Measurements from ENCODE around the gene MCHR1. TPM values are rescaled to one million over a fixed set of nuclear protein-coding genes. Genes with fewer than 3 reads are reported as not detected.
A peak's percentile ranks its signal among the peaks of the same experiment; 100 is the strongest.

Gene MCHR1
- total and polyA plus RNA-seq, 7 experiments from 2014 or later, result not detected

- H3K9me3 Mint-ChIP-seq, result no peaks in the 10 kb centered on the region
- intact Hi-C loops (cut with micrococcal nuclease), result loop anchor here (1.0 to 10.0 kb wide), 18 partner anchors 10 to 1455 kb away; partner anchors contain the start of genes RBX1 (in 2 of the 2), SGSM3 (in 2 of the 2), SLC25A17 (in 2 of the 2) and ST13 (in 2 of the 2)
- Histone ChIP-seq H3K4me3 (ENCODE audit: low read length) (peak overlapping the region; percentile 84), H3K4me1 (ENCODE audit: control insufficient read depth in 2 of 2, insufficient read depth in 2 of 2, low read length in 2 of 2) (peaks cover 14 to 27% of the 10 kb centered on the region in 2 donors), H3K27ac (ENCODE audit: low read depth, low read length) (peak overlapping the region; percentile 85), H3K9me3 (ENCODE audit: control insufficient read depth in 2 of 3, low read length in 3 of 3) (no peaks in the 10 kb centered on the region), H3K27me3 (ENCODE audit: control insufficient read depth in 2 of 2, insufficient read depth in 2 of 2, low read length in 2 of 2) (no peaks in the 10 kb centered on the region), H3K36me3 (ENCODE audit: control insufficient read depth in 2 of 3, insufficient read depth in 3 of 3, low read length in 3 of 3) (peaks cover 0 to 8% (median 0%) of the 10 kb centered on the region in 3 experiments)
- DNase-seq (peak in 3 of 9 donors; percentile 11 to 26 (median 14)), ATAC-seq (no peak)
- no peaks in the 10 kb centered on the region for H3K27me3 Mint-ChIP-seq
- H3K4me1 Mint-ChIP-seq, result peaks cover 31 to 62% (median 50%) of the 10 kb centered on the region in 7 donors
- ChIA-PET POLR2A (interaction anchor here (0.6 to 2.5 kb wide), 9 partner anchors 25 to 592 kb away, joined by 3 to 30 read pairs (median 4); no protein-coding TSS in a partner anchor), CTCF (interaction anchor here (0.6 to 3.0 kb wide), 5 partner anchors 10 to 200 kb away, joined by 3 to 10 read pairs (median 4); no protein-coding TSS in a partner anchor)
- H3K27ac Mint-ChIP-seq, result peak overlapping the region; percentile 42 to 96 (median 85)
- H3K4me3 Mint-ChIP-seq, result peak overlapping the region; percentile 90 to 99 (median 96)
- H3K36me3 Mint-ChIP-seq, result peaks cover 0 to 4% (median 0%) of the 10 kb centered on the region in 5 donors
Observed at GRCh38 chr22:40635940-40636379, 43.3 kb upstream of the MCHR1 start.

DNA sequence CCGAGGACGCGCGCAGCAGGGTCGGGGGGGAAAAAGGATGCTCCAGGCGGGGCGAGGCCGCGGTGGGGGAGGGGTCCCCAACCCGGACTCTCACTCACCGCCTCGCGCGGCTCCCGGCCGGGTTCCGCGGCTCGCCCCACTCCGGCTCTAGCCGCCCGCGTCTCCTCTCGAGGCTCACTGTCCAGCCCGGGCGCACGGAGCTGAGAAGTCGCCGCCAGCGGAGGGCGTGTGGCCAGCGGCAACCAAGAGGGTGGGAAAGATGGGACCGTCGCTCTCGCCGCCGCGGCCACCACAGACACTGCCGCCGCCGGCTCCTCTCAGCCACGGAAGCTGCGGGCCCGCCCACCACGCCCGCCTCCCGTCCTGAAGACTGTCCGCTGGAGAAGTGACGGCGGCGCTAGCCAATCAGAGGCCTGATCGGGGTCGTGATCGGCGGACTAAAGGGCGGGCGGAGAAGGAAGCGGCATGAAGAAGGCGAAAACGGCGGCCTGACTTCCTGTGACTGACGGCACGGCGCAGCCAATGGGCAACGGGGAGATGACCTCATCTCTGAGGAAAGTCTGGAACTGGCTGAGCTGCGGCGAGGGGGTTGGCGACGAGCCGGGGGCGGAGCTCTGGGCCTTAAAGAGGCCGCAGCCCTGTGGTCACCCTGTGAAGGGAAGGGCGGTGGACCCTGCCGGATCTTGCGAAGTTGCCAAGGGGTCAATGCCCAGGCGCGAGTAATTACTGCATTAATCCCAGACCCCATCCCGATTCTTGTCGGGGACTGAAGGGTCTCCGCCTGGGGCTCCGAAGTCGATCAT, 42.7 kb upstream of the MCHR1 start, which contains the start of gene MRTFA:
TSS of gene MRTFA (minus strand) at position 340 of the 803 bp plus-strand sequence.
- intact Hi-C loops (cut with micrococcal nuclease), result loop anchor here (1.0 to 10.0 kb wide), 19 partner anchors 10 to 1454 kb away; partner anchors contain the start of genes RBX1 (in 2 of the 2), SGSM3 (in 2 of the 2), SLC25A17 (in 2 of the 2) and ST13 (in 2 of the 2)
- peaks cover 0 to 4% (median 0%) of the 10 kb centered on the region in 5 donors for H3K36me3 Mint-ChIP-seq
- peak within 1 kb of the TSS; percentile 96 to 99 (median 97) for H3K27ac Mint-ChIP-seq
- H3K27me3 Mint-ChIP-seq, result no peaks in the 10 kb centered on the region
- H3K4me1 Mint-ChIP-seq, result peaks cover 27 to 56% (median 44%) of the 10 kb centered on the region in 7 donors
- Histone ChIP-seq H3K9me3 (ENCODE audit: control insufficient read depth in 2 of 3, low read length in 3 of 3) (no peaks in the 10 kb centered on the region), H3K4me1 (ENCODE audit: control insufficient read depth in 2 of 2, insufficient read depth in 2 of 2, low read length in 2 of 2) (peaks cover 14 to 27% of the 10 kb centered on the region in 2 donors), H3K4me3 (ENCODE audit: low read length) (peak within 1 kb of the TSS; percentile 84), H3K27me3 (ENCODE audit: control insufficient read depth in 2 of 2, insufficient read depth in 2 of 2, low read length in 2 of 2) (no peaks in the 10 kb centered on the region), H3K27ac (ENCODE audit: low read depth, low read length) (peak within 1 kb of the TSS; percentile 85), H3K36me3 (ENCODE audit: control insufficient read depth in 2 of 3, insufficient read depth in 3 of 3, low read length in 3 of 3) (peaks cover 0 to 8% (median 0%) of the 10 kb centered on the region in 3 experiments)
- ChIA-PET CTCF (interaction anchor here (0.9 to 3.0 kb wide), 6 partner anchors 9 to 289 kb away, joined by 3 to 10 read pairs (median 4); no protein-coding TSS in a partner anchor), POLR2A (interaction anchor here (0.6 to 2.5 kb wide), 21 partner anchors 9 to 745 kb away, joined by 3 to 30 read pairs (median 4); partner anchors contain the start of gene TEF)
- no peaks in the 10 kb centered on the region for H3K9me3 Mint-ChIP-seq
- H3K4me3 Mint-ChIP-seq, result peak within 1 kb of the TSS; percentile 94 to 100 (median 97)
- ATAC-seq (peak; percentile 96), DNase-seq (peak; percentile 90 to 99 (median 98))

GRCh38 chr22:40637183-40638150, 41.8 kb upstream of the MCHR1 start:
- Mint-ChIP-seq H3K27me3 (no peaks in the 10 kb centered on the region), H3K9me3 (no peaks in the 10 kb centered on the region), H3K36me3 (no peaks in the 10 kb centered on the region), H3K4me3 (peak overlapping the region; percentile 94 to 100 (median 97)), H3K27ac (peak overlapping the region; percentile 96 to 99 (median 97)), H3K4me1 (peaks cover 22 to 47% (median 37%) of the 10 kb centered on the region in 7 donors)
- DNase-seq (peak in 1 of 9 donors; percentile 43), ATAC-seq (peak; percentile 23)
- Histone ChIP-seq H3K4me3 (ENCODE audit: low read length) (peak overlapping the region; percentile 84), H3K27me3 (ENCODE audit: control insufficient read depth in 2 of 2, insufficient read depth in 2 of 2, low read length in 2 of 2) (no peaks in the 10 kb centered on the region), H3K9me3 (ENCODE audit: control insufficient read depth in 2 of 3, low read length in 3 of 3) (no peaks in the 10 kb centered on the region), H3K36me3 (ENCODE audit: control insufficient read depth in 2 of 3, insufficient read depth in 3 of 3, low read length in 3 of 3) (peaks cover 0 to 8% (median 0%) of the 10 kb centered on the region in 3 experiments), H3K4me1 (ENCODE audit: control insufficient read depth in 2 of 2, insufficient read depth in 2 of 2, low read length in 2 of 2) (peaks cover 14 to 26% of the 10 kb centered on the region in 2 donors), H3K27ac (ENCODE audit: low read depth, low read length) (peak overlapping the region; percentile 85)
- ChIA-PET POLR2A (interaction anchor here (0.6 to 2.5 kb wide), 16 partner anchors 8 to 744 kb away, joined by 3 to 30 read pairs (median 4); partner anchors contain the start of gene TEF), CTCF (interaction anchor here (0.6 to 3.0 kb wide), 6 partner anchors 8 to 290 kb away, joined by 3 to 10 read pairs (median 4); no protein-coding TSS in a partner anchor)
- intact Hi-C loops (cut with micrococcal nuclease), result loop anchor here (1.0 to 10.0 kb wide), 14 partner anchors 9 to 1453 kb away; partner anchors contain the start of genes SGSM3 (in 2 of the 2), TNRC6B (in 2 of the 2), L3MBTL2 (in 1 of the 2) and NDUFA6 (in 1 of the 2)

DNA sequence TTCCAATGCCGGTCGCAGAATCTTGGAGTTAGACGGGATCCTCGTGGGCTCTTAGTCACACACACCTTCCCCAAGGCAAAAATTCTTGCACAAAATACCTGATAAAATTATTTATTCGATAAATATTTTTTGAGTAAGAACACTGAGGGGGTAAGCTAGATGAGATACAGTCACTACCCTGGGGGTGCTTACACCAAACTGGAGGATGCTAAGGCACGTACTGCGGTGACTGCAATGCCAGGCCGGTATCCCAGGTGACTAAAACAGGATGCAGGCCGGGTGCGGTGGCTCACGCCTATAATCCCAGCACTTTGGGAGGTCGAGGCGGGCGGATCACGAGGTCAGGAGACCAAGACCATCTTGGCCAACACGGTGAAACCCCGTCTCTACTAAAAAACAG, 41.0 kb upstream of the MCHR1 start:
- Histone ChIP-seq H3K4me3 (ENCODE audit: low read length) (no peak overlapping the region), H3K27me3 (ENCODE audit: control insufficient read depth in 2 of 2, insufficient read depth in 2 of 2, low read length in 2 of 2) (no peaks in the 10 kb centered on the region), H3K9me3 (ENCODE audit: control insufficient read depth in 2 of 3, low read length in 3 of 3) (no peaks in the 10 kb centered on the region), H3K4me1 (ENCODE audit: control insufficient read depth in 2 of 2, insufficient read depth in 2 of 2, low read length in 2 of 2) (peaks cover 14 to 24% of the 10 kb centered on the region in 2 donors), H3K36me3 (ENCODE audit: control insufficient read depth in 2 of 3, insufficient read depth in 3 of 3, low read length in 3 of 3) (peaks cover 0 to 8% (median 0%) of the 10 kb centered on the region in 3 experiments), H3K27ac (ENCODE audit: low read depth, low read length) (no peak overlapping the region)
- Mint-ChIP-seq H3K9me3 (no peaks in the 10 kb centered on the region), H3K4me3 (peak overlapping the region in 8 of 10 donors; percentile 94 to 100 (median 97)), H3K4me1 (peaks cover 18 to 39% (median 29%) of the 10 kb centered on the region in 7 donors), H3K36me3 (no peaks in the 10 kb centered on the region), H3K27ac (peak overlapping the region in 3 of 9 donors; percentile 96 to 99 (median 97)), H3K27me3 (no peaks in the 10 kb centered on the region)
- ChIA-PET POLR2A (interaction anchor here (0.7 to 2.5 kb wide), 4 partner anchors 8 to 114 kb away, joined by 3 to 30 read pairs (median 8); no protein-coding TSS in a partner anchor), CTCF (interaction anchor here (3.0 kb wide), 1 partner anchor 114 kb away, joined by 10 read pairs; no protein-coding TSS in a partner anchor)
- ATAC-seq, result no peak
- intact Hi-C loops (cut with micrococcal nuclease), result loop anchor here (5.0 to 10.0 kb wide), 5 partner anchors 56 to 907 kb away; partner anchors contain the start of genes L3MBTL2 (in 1 of the 2), POLR3H (in 1 of the 2), SGSM3 (in 1 of the 2) and TOB2 (in 1 of the 2)
- no peak for DNase-seq

- no peaks in the 10 kb centered on the region for H3K27me3 Mint-ChIP-seq
- no peak for ATAC-seq
- H3K36me3 Mint-ChIP-seq, result no peaks in the 10 kb centered on the region
- intact Hi-C loops (cut with micrococcal nuclease), result no loop called here
- H3K9me3 ChIP-seq (ENCODE audit: control insufficient read depth in 2 of 3, low read length in 3 of 3), result no peaks in the 10 kb centered on the region
- CTCF ChIA-PET, result no interaction called here
- no peaks in the 10 kb centered on the region for H3K27me3 ChIP-seq (ENCODE audit: control insufficient read depth in 2 of 2, insufficient read depth in 2 of 2, low read length in 2 of 2)
- no peak overlapping the region for H3K4me3 ChIP-seq (ENCODE audit: low read length)
- H3K4me3 Mint-ChIP-seq, result peak overlapping the region in 1 of 10 donors; percentile 38
- peaks cover 0 to 7% (median 0%) of the 10 kb centered on the region in 3 experiments for H3K36me3 ChIP-seq (ENCODE audit: control insufficient read depth in 2 of 3, insufficient read depth in 3 of 3, low read length in 3 of 3)
- POLR2A ChIA-PET, result interaction anchor here (0.6 kb wide), 1 partner anchor 823 kb away, joined by 3 read pairs; no protein-coding TSS in a partner anchor
- DNase-seq, result no peak
- peaks cover 6 to 17% (median 8%) of the 10 kb centered on the region in 7 donors for H3K4me1 Mint-ChIP-seq
- no peaks in the 10 kb centered on the region for H3K9me3 Mint-ChIP-seq
- H3K27ac Mint-ChIP-seq, result peak overlapping the region in 1 of 9 donors; percentile 5
- peaks cover 0 to 8% of the 10 kb centered on the region in 2 donors for H3K4me1 ChIP-seq (ENCODE audit: control insufficient read depth in 2 of 2, insufficient read depth in 2 of 2, low read length in 2 of 2)
- H3K27ac ChIP-seq (ENCODE audit: low read depth, low read length), result no peak overlapping the region
Observed at GRCh38 chr22:40641269-40641668, 38.0 kb upstream of the MCHR1 start.

All from naive thymus-derived CD4-positive, alpha-beta T cell (primary cell).